ENCODE data around the gene ZNF330. TPM values are rescaled to one million over a fixed set of nuclear protein-coding genes. Genes with fewer than 3 reads are reported as not detected.
"Not testable (repeated sequence)": the region's sequence is repeated elsewhere in the genome, so short reads cannot be mapped to it uniquely, and the experiment has no call there.

ZNF330 gene
- total and polyA plus RNA-seq, 9 donors = 11.9 to 41.8 (median 34.5) TPM

DNA sequence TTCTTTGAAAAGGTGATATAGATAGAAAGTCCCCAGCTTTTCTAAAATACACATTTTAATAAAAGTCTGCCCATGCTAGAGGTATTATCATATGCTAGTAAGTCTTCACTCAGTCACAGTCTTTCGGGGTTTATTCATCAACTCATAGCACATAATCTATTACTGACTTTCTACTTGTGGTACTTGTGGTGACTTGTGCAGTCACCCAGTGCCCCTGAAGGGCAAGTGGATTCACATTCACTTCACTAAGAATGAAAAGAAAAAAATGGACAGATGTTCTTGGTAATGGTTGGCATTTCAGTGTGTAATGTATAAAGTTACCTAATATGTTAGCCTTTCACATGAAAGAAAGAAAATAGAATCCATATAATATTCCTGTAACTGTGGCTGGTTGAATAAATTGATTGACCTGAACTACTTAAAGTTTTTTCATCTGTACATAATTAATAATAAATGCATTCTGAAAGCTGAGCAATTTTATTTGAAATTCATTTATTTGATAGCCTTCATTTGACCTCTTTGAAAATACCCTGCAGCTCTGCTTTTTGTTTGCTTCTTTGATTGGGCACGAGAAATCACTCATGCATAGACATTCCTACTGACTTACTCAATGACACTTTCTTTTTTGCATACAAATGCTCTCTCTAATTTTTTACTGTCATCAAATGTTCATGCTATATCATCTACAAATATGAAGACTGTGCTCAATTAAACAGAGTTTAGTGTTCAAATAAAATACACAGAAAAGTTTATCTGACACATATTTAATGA is 39.5 kb upstream of the ZNF330 start:
- Histone ChIP-seq H3K27ac (no peak overlapping the region), H3K27me3 (no peaks in the 10 kb centered on the region), H3K9me3 (no peaks in the 10 kb centered on the region), H3K36me3 (no peaks in the 10 kb centered on the region), H3K4me3 (no peak overlapping the region), H3K4me1 (ENCODE audit: insufficient read depth) (no peaks in the 10 kb centered on the region)
- no peak for DNase-seq
- TF ChIP-seq, protein P1, sequence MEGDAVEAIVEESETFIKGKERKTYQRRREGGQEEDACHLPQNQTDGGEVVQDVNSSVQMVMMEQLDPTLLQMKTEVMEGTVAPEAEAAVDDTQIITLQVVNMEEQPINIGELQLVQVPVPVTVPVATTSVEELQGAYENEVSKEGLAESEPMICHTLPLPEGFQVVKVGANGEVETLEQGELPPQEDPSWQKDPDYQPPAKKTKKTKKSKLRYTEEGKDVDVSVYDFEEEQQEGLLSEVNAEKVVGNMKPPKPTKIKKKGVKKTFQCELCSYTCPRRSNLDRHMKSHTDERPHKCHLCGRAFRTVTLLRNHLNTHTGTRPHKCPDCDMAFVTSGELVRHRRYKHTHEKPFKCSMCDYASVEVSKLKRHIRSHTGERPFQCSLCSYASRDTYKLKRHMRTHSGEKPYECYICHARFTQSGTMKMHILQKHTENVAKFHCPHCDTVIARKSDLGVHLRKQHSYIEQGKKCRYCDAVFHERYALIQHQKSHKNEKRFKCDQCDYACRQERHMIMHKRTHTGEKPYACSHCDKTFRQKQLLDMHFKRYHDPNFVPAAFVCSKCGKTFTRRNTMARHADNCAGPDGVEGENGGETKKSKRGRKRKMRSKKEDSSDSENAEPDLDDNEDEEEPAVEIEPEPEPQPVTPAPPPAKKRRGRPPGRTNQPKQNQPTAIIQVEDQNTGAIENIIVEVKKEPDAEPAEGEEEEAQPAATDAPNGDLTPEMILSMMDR (IDR thresholded peaks at IDR 0.05) = no peak
- TF ChIP-seq EP300 (IDR thresholded peaks at IDR 0.05) = no peak
- no peak for TF ChIP-seq POLR2A (IDR thresholded peaks at IDR 0.05)
- intact Hi-C loops (cut with DNase I) = no loop called here
- 85 to 99% (median 89%) methylated on average over 2 of the region's 2 CpGs for WGBS, 3 donors

DNA sequence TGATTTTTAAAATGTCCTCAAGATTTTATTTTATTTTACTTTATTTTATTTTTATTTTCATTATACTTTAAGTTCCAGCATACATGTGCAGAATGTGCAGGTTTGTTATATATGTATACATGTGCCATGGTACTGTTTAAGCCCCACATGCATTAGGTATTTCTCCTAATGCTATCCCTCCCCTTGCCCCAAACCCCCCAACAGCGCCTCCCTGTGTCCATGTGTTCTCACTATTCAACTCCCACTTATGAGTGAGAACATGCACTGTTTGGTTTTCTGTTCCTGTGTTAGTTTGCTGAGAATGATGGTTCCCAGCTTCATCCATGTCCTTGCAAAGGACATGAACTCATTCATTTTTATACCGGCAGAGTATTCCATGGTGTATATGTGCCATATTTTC is 37.2 kb upstream of the ZNF330 start:
- DNase-seq; intact Hi-C loops (cut with DNase I); H3K9me3 ChIP-seq; H3K27me3 ChIP-seq; H3K27ac ChIP-seq; H3K4me3 ChIP-seq; H3K36me3 ChIP-seq; H3K4me1 ChIP-seq (ENCODE audit: insufficient read depth): not testable (repeated sequence)
- WGBS, 3 donors = 61 to 71% (median 65%) methylated on average over 2 of the region's 2 CpGs

DNA sequence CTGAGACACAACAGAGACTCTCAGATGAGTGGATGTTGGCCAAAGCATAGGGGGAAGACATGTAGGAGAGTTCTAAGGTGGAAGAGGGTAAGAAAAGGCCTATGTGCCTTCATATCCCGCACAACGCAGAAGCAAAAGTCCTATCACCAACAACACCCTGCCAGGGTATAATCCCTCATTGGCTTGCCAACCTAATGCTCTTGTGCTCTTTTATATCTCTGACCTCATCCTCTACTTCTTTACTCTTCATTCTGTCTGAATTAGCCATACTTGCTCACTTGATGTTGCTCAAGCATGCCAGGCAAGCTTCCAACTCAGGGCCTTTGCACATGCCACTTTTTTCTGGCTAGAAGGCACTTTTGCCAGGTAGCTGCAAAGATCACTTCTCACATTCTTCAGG is 28.1 kb upstream of the ZNF330 start:
- intact Hi-C loops (cut with DNase I) = no loop called here
- 89 to 93% (median 91%) methylated on average over 2 of the region's 2 CpGs for WGBS, 3 donors
- H3K27me3 ChIP-seq = no peaks in the 10 kb centered on the region

DNA sequence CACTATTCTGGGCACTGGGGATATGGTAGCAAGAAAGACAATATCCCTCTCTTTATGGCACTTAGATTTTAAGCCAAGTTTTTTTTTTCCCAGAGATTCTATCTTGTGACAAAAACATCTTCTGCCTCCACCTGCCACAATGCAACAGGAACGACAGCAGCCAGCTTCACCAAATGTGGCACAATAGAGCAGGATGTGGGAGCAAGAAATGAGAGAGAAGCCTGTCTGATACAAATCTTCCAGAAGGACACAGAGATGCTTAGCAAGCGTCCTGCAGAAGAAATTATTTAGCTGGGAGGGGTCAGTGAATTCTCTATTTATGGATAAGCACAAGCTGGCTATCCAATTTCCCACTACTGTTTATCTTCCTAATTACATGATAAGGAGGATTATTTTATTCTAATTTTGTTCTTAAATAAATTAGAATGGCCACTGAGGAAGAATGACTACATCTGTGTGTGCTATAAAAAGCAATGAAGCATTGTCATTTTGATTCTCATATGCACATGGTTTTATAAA is 27.1 kb upstream of the ZNF330 start:
- H3K27me3 ChIP-seq = no peaks in the 10 kb centered on the region
- intact Hi-C loops (cut with DNase I) = no loop called here
- H3K36me3 ChIP-seq = no peaks in the 10 kb centered on the region
- DNase-seq = no peak
- H3K9me3 ChIP-seq = no peaks in the 10 kb centered on the region
- TF ChIP-seq EP300 (IDR thresholded peaks at IDR 0.05) (no peak), POLR2A (IDR thresholded peaks at IDR 0.05) (no peak)
- TF ChIP-seq, protein P1 (IDR thresholded peaks at IDR 0.05) = no peak
- H3K27ac ChIP-seq = no peak overlapping the region
- H3K4me3 ChIP-seq = no peak overlapping the region
- WGBS, 3 donors = 30 to 56% (median 34%) methylated on average over 2 of the region's 2 CpGs
- H3K4me1 ChIP-seq (ENCODE audit: insufficient read depth) = no peaks in the 10 kb centered on the region

More for the DNA sequence above, 28.1 kb upstream of the ZNF330 start:
- H3K36me3 ChIP-seq = no peaks in the 10 kb centered on the region
- H3K4me1 ChIP-seq (ENCODE audit: insufficient read depth) = no peaks in the 10 kb centered on the region
- H3K27ac ChIP-seq = no peak overlapping the region
- no peaks in the 10 kb centered on the region for H3K9me3 ChIP-seq
- H3K4me3 ChIP-seq = no peak overlapping the region
- TF ChIP-seq, protein P1 (IDR thresholded peaks at IDR 0.05) = no peak
- TF ChIP-seq EP300 (IDR thresholded peaks at IDR 0.05) = no peak
- TF ChIP-seq POLR2A (IDR thresholded peaks at IDR 0.05) = no peak
- no peak for DNase-seq

DNA sequence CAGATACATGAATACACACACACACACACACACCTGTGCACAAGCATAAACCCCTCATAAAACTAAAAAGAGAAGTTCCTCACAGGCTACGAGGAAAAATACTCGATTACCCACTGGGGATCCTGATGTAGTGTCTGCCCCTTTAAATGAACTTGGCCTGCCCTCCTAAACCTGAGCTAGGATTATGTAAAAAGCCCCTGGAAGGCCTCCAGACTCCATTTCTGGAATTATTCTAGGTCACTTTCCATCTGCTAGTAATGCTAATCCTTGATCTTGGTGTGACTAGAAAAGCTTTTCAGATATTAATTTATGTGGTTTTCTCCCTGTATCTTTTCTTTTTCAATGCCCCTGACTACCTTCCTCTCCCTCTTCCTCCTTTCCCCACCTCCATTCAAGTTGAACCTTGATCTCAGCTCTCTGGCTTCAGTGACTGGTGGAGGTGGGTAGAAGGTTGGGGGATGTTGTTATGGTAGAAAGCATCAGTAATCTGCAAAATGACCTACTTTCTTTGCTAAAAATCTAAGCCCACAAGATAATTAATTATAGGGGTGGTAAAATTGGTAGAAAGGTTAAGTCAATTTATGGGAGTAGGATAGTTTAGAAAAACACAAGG is 25.5 kb upstream of the ZNF330 start:
- Histone ChIP-seq H3K4me3 (no peak overlapping the region), H3K36me3 (no peaks in the 10 kb centered on the region), H3K27me3 (no peaks in the 10 kb centered on the region), H3K4me1 (ENCODE audit: insufficient read depth) (no peaks in the 10 kb centered on the region), H3K27ac (no peak overlapping the region), H3K9me3 (no peaks in the 10 kb centered on the region)
- TF ChIP-seq POLR2A (IDR thresholded peaks at IDR 0.05) = no peak
- intact Hi-C loops (cut with DNase I) = no loop called here
- 77 to 86% (median 86%) methylated on average over 2 of the region's 2 CpGs for WGBS, 3 donors
- DNase-seq = no peak
